Tibial nerve (tissue), 4 donors: Measurements from ENCODE around the gene LRBA. TPM values are rescaled to one million over a fixed set of nuclear protein-coding genes. Genes with fewer than 3 reads are reported as not detected.

Source experiments
- DNase-seq, 2 donors: peaks; one replicate each; pipeline ENCODE4 v3.0.0-alpha.2; 2019; ENCODE audit warnings: low spot score in 2 of 2
- H3K27ac ChIP-seq, 4 donors: fragments of 200-600 bp; sonication (generic) in 3 of 4; one replicate each; pipeline ENCODE4 v1.5.1; 2017 to 2019; ENCODE audit warnings: mild to moderate bottlenecking in 1 of 4
- H3K27me3 ChIP-seq, 2 donors: fragments of 200-600 bp; sonication (generic) in 1 of 2; one replicate each; pipeline versions ENCODE4 v1.5.1 to v1.6.0; 2017 to 2019
- H3K36me3 ChIP-seq, 3 donors: fragments of 200-600 bp; sonication (generic); one replicate each; pipeline ENCODE4 v1.5.1; 2018 to 2019
- H3K4me1 ChIP-seq, 4 donors: fragments of 200-600 bp; sonication (generic) in 3 of 4; one replicate each; pipeline ENCODE4 v1.5.1; 2017 to 2019
- H3K4me3 ChIP-seq, 4 donors: fragments of 200-600 bp; sonication (generic) in 3 of 4; one replicate each; pipeline ENCODE4 v1.5.1; 2017 to 2019; ENCODE audit warnings: mild to moderate bottlenecking in 1 of 4, moderate library complexity in 1 of 4
- H3K9me3 ChIP-seq, 4 donors: fragments of 200-600 bp; sonication (generic) in 3 of 4; one replicate each; pipeline ENCODE4 v1.5.1; 2017 to 2019
- EP300 ChIP-seq, 2 donors: sonication (generic); formaldehyde crosslinking; IDR thresholded peaks; one replicate each; pipeline ENCODE4 v1.6.1; 2017; ENCODE audit warnings: antibody characterized with exemption in 2 of 2, mild to moderate bottlenecking in 1 of 2
- POLR2A ChIP-seq, 2 donors: fragments of 450-650 bp; IDR thresholded peaks; one replicate each; pipeline ENCODE4 v1.6.1; 2017; ENCODE audit warnings: antibody characterized with exemption in 2 of 2, mild to moderate bottlenecking in 2 of 2, moderate library complexity in 2 of 2
- WGBS, 2 donors: methylation state at CpG; one replicate each; pipeline ENCODE4 v1.1.5; 2018; 5-methylcytosine and 5-hydroxymethylcytosine counted together
- total RNA-seq, 4 donors: library from RNA; depleted of rRNA; stranded (reverse); fragments of >200 nt; gene quantifications; one replicate each; pipeline ENCODE4 v1.1.0, GENCODE V29; 2016
- TF ChIP-seq, protein P1 (sequence below), 5 experiments: fragments of 200-600 bp in 3 of 5; fragments of 450-650 bp in 2 of 5; sonication (generic) in 3 of 5; IDR thresholded peaks; one replicate each; pipeline ENCODE4 v1.5.1; 2016 to 2019; ENCODE audit warnings: antibody characterized with exemption in 5 of 5, mild to moderate bottlenecking in 3 of 5, moderate library complexity in 2 of 5

LRBA gene
- total RNA-seq, 4 donors from 2014 or later = 35.4 to 43.1 (median 38.0) TPM

DNA sequence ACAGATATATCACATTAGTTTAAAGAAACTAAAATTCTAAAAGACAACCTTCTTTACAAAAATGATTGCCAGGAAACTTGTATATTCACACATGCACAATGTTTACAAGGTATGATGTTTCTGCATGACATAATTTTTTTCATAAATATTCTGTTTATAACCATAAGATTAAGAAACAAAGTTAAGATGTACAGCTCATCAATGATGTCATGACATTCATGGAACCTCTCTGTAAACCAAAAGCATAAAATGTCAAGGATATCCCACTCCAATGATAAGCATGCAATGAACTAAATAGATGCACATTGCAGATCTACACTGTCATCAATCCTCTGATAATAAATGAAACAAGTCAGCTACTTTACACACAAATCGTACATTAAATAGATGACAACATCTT, 297.1 kb downstream of the LRBA start:
- Histone ChIP-seq H3K27me3 (no peaks in the 10 kb centered on the region), H3K36me3 (no peaks in the 10 kb centered on the region), H3K27ac (no peak overlapping the region), H3K4me3 (no peak overlapping the region), H3K9me3 (no peaks in the 10 kb centered on the region), H3K4me1 (peaks cover 0 to under 1% (median 0%) of the 10 kb centered on the region in 4 donors)
- no peak for TF ChIP-seq POLR2A (IDR thresholded peaks at IDR 0.05)
- TF ChIP-seq, protein P1, sequence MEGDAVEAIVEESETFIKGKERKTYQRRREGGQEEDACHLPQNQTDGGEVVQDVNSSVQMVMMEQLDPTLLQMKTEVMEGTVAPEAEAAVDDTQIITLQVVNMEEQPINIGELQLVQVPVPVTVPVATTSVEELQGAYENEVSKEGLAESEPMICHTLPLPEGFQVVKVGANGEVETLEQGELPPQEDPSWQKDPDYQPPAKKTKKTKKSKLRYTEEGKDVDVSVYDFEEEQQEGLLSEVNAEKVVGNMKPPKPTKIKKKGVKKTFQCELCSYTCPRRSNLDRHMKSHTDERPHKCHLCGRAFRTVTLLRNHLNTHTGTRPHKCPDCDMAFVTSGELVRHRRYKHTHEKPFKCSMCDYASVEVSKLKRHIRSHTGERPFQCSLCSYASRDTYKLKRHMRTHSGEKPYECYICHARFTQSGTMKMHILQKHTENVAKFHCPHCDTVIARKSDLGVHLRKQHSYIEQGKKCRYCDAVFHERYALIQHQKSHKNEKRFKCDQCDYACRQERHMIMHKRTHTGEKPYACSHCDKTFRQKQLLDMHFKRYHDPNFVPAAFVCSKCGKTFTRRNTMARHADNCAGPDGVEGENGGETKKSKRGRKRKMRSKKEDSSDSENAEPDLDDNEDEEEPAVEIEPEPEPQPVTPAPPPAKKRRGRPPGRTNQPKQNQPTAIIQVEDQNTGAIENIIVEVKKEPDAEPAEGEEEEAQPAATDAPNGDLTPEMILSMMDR (IDR thresholded peaks at IDR 0.05) = no peak
- 87 to 91% methylated on average over 1 of the region's 1 CpG for WGBS, 2 donors
- no peak for DNase-seq

DNA sequence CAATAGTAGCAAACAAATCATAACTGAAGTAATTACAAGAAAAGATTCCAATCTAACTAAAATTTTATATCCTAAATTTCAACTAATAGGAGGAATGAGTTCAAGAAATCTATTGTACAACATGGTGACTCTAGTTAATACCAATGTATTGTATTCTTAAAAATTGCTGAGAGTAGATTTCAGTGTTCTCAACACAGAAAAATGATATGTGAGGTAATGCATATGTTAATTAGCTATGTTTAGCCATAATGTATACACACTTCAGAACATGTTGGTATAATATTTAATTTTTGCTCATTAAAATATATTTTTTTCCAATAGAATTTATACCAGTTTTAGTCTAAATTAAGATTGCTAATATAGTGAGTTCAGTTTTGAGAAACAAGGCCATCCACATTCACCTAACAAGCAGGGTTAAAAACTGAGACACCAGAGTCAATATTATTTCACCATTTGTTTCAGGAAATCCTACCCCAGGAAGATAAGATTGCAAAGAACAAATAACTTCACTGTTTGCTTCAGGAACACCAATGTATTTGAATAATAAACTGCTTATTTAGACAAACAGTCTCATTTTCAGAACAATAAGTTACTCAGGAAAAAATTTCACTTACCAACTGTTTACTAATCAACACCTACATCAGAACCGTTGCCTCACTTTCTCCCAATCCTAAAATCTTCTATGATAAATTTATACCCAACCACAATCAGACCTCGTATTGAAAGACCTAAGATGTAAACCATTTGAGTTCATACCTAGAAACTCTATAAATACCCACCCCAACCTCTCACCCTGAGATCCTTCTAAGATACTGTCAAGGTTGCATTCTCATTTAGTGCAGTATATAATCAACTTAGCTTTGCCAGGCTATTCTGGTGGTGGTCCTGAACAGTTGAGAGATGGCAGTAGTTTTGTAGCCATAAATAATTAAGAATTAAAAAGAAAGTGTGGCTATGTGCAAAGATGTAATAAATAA, 300.3 kb downstream of the LRBA start:
- WGBS, 2 donors = 71 to 82% methylated on average over 2 of the region's 2 CpGs

DNA sequence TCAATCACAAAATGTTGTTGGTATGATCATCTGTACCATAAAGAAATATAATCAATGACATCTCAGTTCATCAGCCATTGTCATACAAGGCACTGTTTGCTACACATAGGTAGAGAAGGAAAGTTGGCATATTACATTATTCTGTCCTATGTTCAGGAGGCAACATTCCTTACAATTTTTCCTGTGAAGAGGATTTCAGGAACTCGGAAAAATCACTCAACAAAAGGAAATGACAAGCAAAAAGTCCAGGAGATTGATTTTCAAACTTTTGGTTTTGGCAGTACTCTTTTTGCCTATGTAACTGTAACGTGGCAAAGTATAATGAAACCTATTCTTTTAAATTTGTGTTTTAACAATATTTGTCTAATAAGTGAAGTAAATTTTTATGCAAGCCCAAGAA, 301.8 kb downstream of the LRBA start:
- no peak for DNase-seq
- no peaks in the 10 kb centered on the region for H3K36me3 ChIP-seq
- no peaks in the 10 kb centered on the region for H3K27me3 ChIP-seq
- H3K4me3 ChIP-seq = no peak overlapping the region
- H3K9me3 ChIP-seq = no peaks in the 10 kb centered on the region
- H3K4me1 ChIP-seq = no peaks in the 10 kb centered on the region
- H3K27ac ChIP-seq = no peak overlapping the region
- TF ChIP-seq POLR2A (IDR thresholded peaks at IDR 0.05) (no peak), EP300 (IDR thresholded peaks at IDR 0.05) (no peak)
- TF ChIP-seq, protein P1 (IDR thresholded peaks at IDR 0.05) = no peak
- WGBS, 2 donors = 81 to 83% methylated on average over 2 of the region's 2 CpGs

More for the DNA sequence above, 300.3 kb downstream of the LRBA start:
- Histone ChIP-seq H3K27ac (no peak overlapping the region), H3K4me1 (no peaks in the 10 kb centered on the region), H3K9me3 (no peaks in the 10 kb centered on the region), H3K4me3 (no peak overlapping the region), H3K27me3 (no peaks in the 10 kb centered on the region), H3K36me3 (no peaks in the 10 kb centered on the region)
- no peak for DNase-seq
- no peak for TF ChIP-seq EP300 (IDR thresholded peaks at IDR 0.05)

DNA sequence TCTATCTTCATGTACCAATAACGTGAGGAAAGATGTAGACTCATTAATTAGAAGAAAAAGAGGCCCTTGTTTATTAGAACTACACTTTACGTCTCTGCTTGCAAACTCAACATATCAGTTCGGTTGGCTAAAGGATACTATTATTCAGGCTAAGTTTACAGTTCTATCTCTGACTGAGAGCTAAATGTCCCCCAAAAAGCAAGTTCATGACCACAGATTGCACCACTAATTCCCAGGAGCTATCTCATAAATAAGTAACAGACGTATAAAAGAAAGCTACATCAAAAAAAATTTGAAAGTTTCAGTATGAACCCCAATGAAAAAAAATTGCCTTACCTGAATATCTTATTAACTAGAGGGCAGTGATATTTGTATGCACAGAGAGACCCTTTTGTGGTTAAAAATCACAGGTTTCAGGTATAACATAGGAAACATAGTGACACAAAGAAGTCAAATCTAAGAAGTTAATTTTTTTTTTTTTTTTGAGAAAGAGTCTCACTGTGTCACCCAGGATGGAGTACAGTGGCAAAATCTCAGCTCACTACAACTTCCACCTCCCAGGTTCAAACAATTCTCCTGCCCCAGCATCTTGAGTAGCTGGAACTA, 304.2 kb downstream of the LRBA start:
- no peak for DNase-seq
- H3K4me3 ChIP-seq = no peak overlapping the region
- no peaks in the 10 kb centered on the region for H3K4me1 ChIP-seq
- H3K27ac ChIP-seq = no peak overlapping the region
- no peaks in the 10 kb centered on the region for H3K9me3 ChIP-seq
- TF ChIP-seq, protein P1 (IDR thresholded peaks at IDR 0.05) = no peak
- TF ChIP-seq POLR2A (IDR thresholded peaks at IDR 0.05) (no peak), EP300 (IDR thresholded peaks at IDR 0.05) (no peak)
- 75% methylated on average over 4 of the region's 4 CpGs for WGBS, 2 donors
- H3K27me3 ChIP-seq = no peaks in the 10 kb centered on the region
- no peaks in the 10 kb centered on the region for H3K36me3 ChIP-seq

DNA sequence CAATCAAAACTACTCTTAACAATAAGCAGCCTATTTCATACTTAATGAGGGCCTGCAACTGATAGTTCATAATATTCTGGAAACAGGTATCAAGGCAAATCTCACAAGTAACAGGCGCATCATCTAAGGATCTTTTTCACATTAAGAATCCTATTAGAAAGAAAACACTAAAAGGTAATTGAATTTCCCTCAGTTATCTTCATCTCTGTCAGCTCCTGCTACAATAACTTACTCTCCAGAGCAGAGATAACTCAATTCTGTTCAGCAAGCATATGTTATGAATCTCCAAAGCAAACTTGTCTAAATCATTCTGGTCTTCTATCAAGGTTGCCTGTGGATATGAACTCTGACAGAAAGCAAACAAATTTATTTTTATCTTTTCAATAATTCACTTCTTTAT, 307.1 kb downstream of the LRBA start:
- Histone ChIP-seq H3K4me3 (no peak overlapping the region), H3K9me3 (no peaks in the 10 kb centered on the region), H3K36me3 (no peaks in the 10 kb centered on the region), H3K4me1 (no peaks in the 10 kb centered on the region), H3K27me3 (no peaks in the 10 kb centered on the region), H3K27ac (no peak overlapping the region)
- DNase-seq = no peak
- 95 to 98% methylated on average over 1 of the region's 1 CpG for WGBS, 2 donors
- TF ChIP-seq, protein P1 (IDR thresholded peaks at IDR 0.05) = no peak
- TF ChIP-seq EP300 (IDR thresholded peaks at IDR 0.05) = no peak
- TF ChIP-seq POLR2A (IDR thresholded peaks at IDR 0.05) = no peak
